ENCODE measurements around the gene MCF2L2. TPM values are rescaled to one million over a fixed set of nuclear protein-coding genes. Genes with fewer than 3 reads are reported as not detected.

Gene MCF2L2
- total RNA-seq, 1 donor, result under 0.01 TPM

DNA sequence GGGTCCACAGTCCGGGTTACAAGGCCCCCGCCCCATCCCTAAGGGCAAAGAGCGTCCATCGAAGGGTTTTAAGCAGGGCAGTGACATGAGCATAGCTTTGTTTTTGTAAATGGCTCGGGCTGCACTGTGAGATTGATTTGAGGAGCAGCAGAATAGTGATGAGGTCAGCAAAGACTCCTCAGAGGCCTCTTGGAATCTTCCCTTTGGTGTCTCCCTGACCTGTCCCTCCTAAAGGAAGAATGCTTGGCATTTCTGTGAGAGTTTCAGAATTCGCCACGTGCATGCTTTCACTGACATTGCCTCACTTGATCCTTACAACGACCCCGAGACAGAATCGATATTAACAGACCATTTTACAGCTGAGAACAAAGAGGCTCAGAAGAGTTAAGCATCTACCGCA, 286.2 kb downstream of the MCF2L2 start:
- peaks cover 12% of the 10 kb centered on the region for H3K27me3 ChIP-seq (ENCODE audit: insufficient read depth, low read length)
- no peak for DNase-seq (ENCODE audit: insufficient read length, low spot score, missing footprints)
- H4K20me1 ChIP-seq (ENCODE audit: insufficient read depth, low read length), result no peaks in the 10 kb centered on the region
- no peaks in the 10 kb centered on the region for H3K79me2 ChIP-seq (ENCODE audit: insufficient read depth, low read length)
- H3K4me1 ChIP-seq (ENCODE audit: insufficient read depth, low read length), result no peaks in the 10 kb centered on the region
- H2AFZ ChIP-seq (ENCODE audit: low read length), result no peak overlapping the region
- H3K27ac ChIP-seq (ENCODE audit: low read depth, low read length), result no peak overlapping the region
- no peak overlapping the region for H3K4me3 ChIP-seq (ENCODE audit: insufficient read depth, low read length)
- no peak overlapping the region for H3K4me2 ChIP-seq (ENCODE audit: insufficient read depth, low read length)
- TF ChIP-seq, protein P1, sequence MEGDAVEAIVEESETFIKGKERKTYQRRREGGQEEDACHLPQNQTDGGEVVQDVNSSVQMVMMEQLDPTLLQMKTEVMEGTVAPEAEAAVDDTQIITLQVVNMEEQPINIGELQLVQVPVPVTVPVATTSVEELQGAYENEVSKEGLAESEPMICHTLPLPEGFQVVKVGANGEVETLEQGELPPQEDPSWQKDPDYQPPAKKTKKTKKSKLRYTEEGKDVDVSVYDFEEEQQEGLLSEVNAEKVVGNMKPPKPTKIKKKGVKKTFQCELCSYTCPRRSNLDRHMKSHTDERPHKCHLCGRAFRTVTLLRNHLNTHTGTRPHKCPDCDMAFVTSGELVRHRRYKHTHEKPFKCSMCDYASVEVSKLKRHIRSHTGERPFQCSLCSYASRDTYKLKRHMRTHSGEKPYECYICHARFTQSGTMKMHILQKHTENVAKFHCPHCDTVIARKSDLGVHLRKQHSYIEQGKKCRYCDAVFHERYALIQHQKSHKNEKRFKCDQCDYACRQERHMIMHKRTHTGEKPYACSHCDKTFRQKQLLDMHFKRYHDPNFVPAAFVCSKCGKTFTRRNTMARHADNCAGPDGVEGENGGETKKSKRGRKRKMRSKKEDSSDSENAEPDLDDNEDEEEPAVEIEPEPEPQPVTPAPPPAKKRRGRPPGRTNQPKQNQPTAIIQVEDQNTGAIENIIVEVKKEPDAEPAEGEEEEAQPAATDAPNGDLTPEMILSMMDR (IDR thresholded peaks at IDR 0.05; ENCODE audit: extremely low read depth, low read depth, low read length), result no peak
- H3K9me3 ChIP-seq (ENCODE audit: low read depth, low read length), result no peaks in the 10 kb centered on the region
- H3K36me3 ChIP-seq (ENCODE audit: insufficient read depth, low read length), result no peaks in the 10 kb centered on the region

DNA sequence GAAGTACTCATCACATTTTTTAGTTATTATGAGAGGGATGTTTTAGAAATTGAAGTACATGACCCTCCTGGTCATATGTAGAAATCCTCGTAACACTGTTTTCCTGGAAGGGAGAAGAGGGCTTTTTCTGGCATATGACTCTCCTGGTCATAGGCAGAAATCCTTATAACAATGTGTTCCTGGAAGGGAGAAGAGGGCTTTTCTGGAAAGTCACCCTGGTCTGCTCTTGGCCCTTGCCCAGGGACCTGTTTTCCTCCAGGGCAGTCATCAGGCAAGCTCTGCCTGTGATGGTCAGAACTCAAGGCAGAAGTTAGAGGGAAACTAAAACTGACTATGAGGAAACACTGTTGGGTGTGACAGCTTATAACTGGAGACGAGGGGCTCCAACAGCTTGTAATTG, 293.6 kb downstream of the MCF2L2 start:
- no peak overlapping the region for H3K4me2 ChIP-seq (ENCODE audit: insufficient read depth, low read length)
- no peaks in the 10 kb centered on the region for H4K20me1 ChIP-seq (ENCODE audit: insufficient read depth, low read length)
- no peaks in the 10 kb centered on the region for H3K36me3 ChIP-seq (ENCODE audit: insufficient read depth, low read length)
- TF ChIP-seq, protein P1 (IDR thresholded peaks at IDR 0.05; ENCODE audit: extremely low read depth, low read depth, low read length), result no peak
- no peaks in the 10 kb centered on the region for H3K9me3 ChIP-seq (ENCODE audit: low read depth, low read length)
- H3K79me2 ChIP-seq (ENCODE audit: insufficient read depth, low read length), result no peaks in the 10 kb centered on the region
- DNase-seq (ENCODE audit: insufficient read length, low spot score, missing footprints), result no peak
- no peak overlapping the region for H3K27ac ChIP-seq (ENCODE audit: low read depth, low read length)
- H3K4me1 ChIP-seq (ENCODE audit: insufficient read depth, low read length), result peaks cover 9% of the 10 kb centered on the region
- no peak overlapping the region for H3K4me3 ChIP-seq (ENCODE audit: insufficient read depth, low read length)
- peaks cover 3% of the 10 kb centered on the region for H3K27me3 ChIP-seq (ENCODE audit: insufficient read depth, low read length)
- no peak overlapping the region for H2AFZ ChIP-seq (ENCODE audit: low read length)

DNA sequence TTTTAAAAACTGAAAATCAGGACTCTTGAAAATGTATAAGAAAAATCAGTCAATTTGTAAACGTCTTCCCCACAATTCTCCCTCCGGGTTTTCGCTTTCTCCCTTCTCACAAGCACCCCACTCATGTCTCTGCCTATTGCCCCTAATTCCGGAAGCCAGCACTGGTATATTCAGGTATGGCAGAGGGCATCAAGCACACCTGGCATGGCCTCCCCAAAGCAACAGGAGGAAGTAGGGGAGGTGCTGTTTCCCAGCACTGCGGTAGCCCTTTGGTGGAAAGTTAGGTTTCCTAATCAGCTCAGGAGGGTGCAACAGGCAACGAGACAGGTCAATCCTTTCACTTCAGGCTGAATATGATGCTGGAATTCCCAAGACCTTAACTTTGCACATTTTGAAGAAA, 296.0 kb downstream of the MCF2L2 start:
- no peaks in the 10 kb centered on the region for H3K9me3 ChIP-seq (ENCODE audit: low read depth, low read length)
- peaks cover 9% of the 10 kb centered on the region for H3K4me1 ChIP-seq (ENCODE audit: insufficient read depth, low read length)
- no peak overlapping the region for H3K4me3 ChIP-seq (ENCODE audit: insufficient read depth, low read length)
- H3K4me2 ChIP-seq (ENCODE audit: insufficient read depth, low read length), result no peak overlapping the region
- no peak overlapping the region for H3K27ac ChIP-seq (ENCODE audit: low read depth, low read length)
- peaks cover 3% of the 10 kb centered on the region for H3K27me3 ChIP-seq (ENCODE audit: insufficient read depth, low read length)
- no peaks in the 10 kb centered on the region for H4K20me1 ChIP-seq (ENCODE audit: insufficient read depth, low read length)
- TF ChIP-seq, protein P1 (IDR thresholded peaks at IDR 0.05; ENCODE audit: extremely low read depth, low read depth, low read length), result no peak
- no peaks in the 10 kb centered on the region for H3K79me2 ChIP-seq (ENCODE audit: insufficient read depth, low read length)
- DNase-seq (ENCODE audit: insufficient read length, low spot score, missing footprints), result no peak
- no peak overlapping the region for H2AFZ ChIP-seq (ENCODE audit: low read length)
- no peaks in the 10 kb centered on the region for H3K36me3 ChIP-seq (ENCODE audit: insufficient read depth, low read length)

DNA sequence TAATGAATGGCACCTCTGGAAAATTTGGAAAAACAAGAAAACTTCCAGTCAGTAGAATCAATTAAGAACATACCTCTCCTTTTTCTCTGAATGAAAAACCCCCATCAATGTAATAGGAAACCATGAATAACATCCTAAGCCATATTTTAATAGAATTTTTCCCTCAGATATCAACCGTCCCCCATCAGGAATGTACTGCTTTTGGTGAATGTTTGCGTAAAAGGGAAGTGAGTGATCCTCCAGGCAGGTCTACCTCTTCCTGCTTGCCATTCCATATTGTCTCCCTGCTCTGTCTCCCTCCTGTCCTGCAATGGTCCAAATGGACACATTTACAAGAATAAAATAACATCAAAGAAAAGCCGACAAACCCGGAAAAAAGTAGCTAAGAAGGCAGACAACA, 296.7 kb downstream of the MCF2L2 start:
- Histone ChIP-seq H3K36me3 (ENCODE audit: insufficient read depth, low read length) (no peaks in the 10 kb centered on the region), H3K9me3 (ENCODE audit: low read depth, low read length) (no peaks in the 10 kb centered on the region), H3K4me3 (ENCODE audit: insufficient read depth, low read length) (no peak overlapping the region), H3K27me3 (ENCODE audit: insufficient read depth, low read length) (peaks cover 3% of the 10 kb centered on the region), H3K4me2 (ENCODE audit: insufficient read depth, low read length) (peak overlapping the region; percentile 50), H3K27ac (ENCODE audit: low read depth, low read length) (no peak overlapping the region), H3K4me1 (ENCODE audit: insufficient read depth, low read length) (peaks cover 9% of the 10 kb centered on the region), H3K79me2 (ENCODE audit: insufficient read depth, low read length) (no peaks in the 10 kb centered on the region), H4K20me1 (ENCODE audit: insufficient read depth, low read length) (no peaks in the 10 kb centered on the region), H2AFZ (ENCODE audit: low read length) (no peak overlapping the region)
- TF ChIP-seq, protein P1 (IDR thresholded peaks at IDR 0.05; ENCODE audit: extremely low read depth, low read depth, low read length), result no peak
- DNase-seq (ENCODE audit: insufficient read length, low spot score, missing footprints), result no peak

All from osteoblast (primary cell).